Adrenal gland (tissue), 12 donors: Measurements from ENCODE around the gene FHOD3. TPM values are rescaled to one million over a fixed set of nuclear protein-coding genes. Genes with fewer than 3 reads are reported as not detected.

ENCODE experiments used
- DNase-seq, 7 donors: peaks; one replicate each; pipeline ENCODE4 v3.0.0-alpha.2; 2019 to 2020
- H3K27ac ChIP-seq, 5 donors: fragments of 200-600 bp; sonication (generic) in 4 of 5; 1 replicate in 3 of 5; 2 replicates in 2 of 5; pipeline versions ENCODE4 v1.5.1 to v1.8.0; 2016 to 2020; ENCODE audit warnings: mild to moderate bottlenecking in 1 of 5
- H3K27me3 ChIP-seq: fragments of 200-600 bp; 2 replicates; pipeline ENCODE4 v1.8.0; 2021
- H3K36me3 ChIP-seq, 2 donors: fragments of 200-600 bp; replicated peaks in 1 of 2; 1 replicate in 1 of 2; 2 replicates in 1 of 2; pipeline versions ENCODE4 v1.5.1 to v1.8.0; 2018 to 2022
- H3K4me1 ChIP-seq, 2 donors: fragments of 200-600 bp; replicated peaks in 1 of 2; 1 replicate in 1 of 2; 2 replicates in 1 of 2; pipeline versions ENCODE4 v1.5.1 to v1.8.0; 2018 to 2021
- H3K4me3 ChIP-seq, 4 donors: fragments of 200-600 bp; sonication (generic) in 3 of 4; one replicate each; pipeline ENCODE4 v1.5.1; 2016 to 2018
- H3K9me3 ChIP-seq, 3 donors: fragments of 200-600 bp; sonication (generic) in 1 of 3; replicated peaks in 1 of 3; 1 replicate in 2 of 3; 2 replicates in 1 of 3; pipeline versions ENCODE4 v1.5.1 to v1.8.0; 2016 to 2021
- POLR2A ChIP-seq, 2 donors: fragments of 450-650 bp; IDR thresholded peaks; one replicate each; pipeline ENCODE4 v1.6.1; 2017; ENCODE audit warnings: antibody characterized with exemption in 2 of 2, mild to moderate bottlenecking in 2 of 2, moderate library complexity in 1 of 2
- WGBS, 4 donors: extraction: QIAGEN DNeasy Blood & Tissue Kit in 2 of 4; methylation state at CpG; one replicate each; pipeline versions ENCODE4 v1.1.5 to v1.1.7; 2013 to 2017; 5-methylcytosine and 5-hydroxymethylcytosine counted together
- intact Hi-C, 2 donors: fragments of 100-400 bp; cut with DNase I; formaldehyde crosslinking; loops; one replicate each; pipeline versions ENCODE4 v1.14.1 to v1.15.0; 2022 to 2023
- polyA plus RNA-seq, 3 donors: library from polyadenylated mRNA; stranded (reverse); fragments of 200-250 nt in 2 of 3; fragments of 350-450 nt in 1 of 3; fragmentation: Illumina TruSeq in 1 of 3; extraction: RNeasy Lipid Tissue Mini Kit (QIAGEN cat#74804) in 1 of 3; gene quantifications; one replicate each; pipeline ENCODE4 v1.2.3, GENCODE V29; 2013 to 2014
- total RNA-seq, 9 donors: library from RNA; depleted of rRNA in 4 of 9; stranded (reverse); fragments of >200 nt in 4 of 9; fragments of 120-200 nt in 1 of 9; fragmentation: NEBNext Ultra II Directional in 1 of 9; extraction: Animal tissue kit (Norgen Biotek cat#: 25700) in 1 of 9; gene quantifications; one replicate each; pipeline versions ENCODE4 v1.1.0 to v1.2.4, GENCODE V29; 2013 to 2023
- TF ChIP-seq, protein P1 (sequence below), 6 experiments: fragments of 450-650 bp in 4 of 6; fragments of 200-600 bp in 2 of 6; sonication (generic) in 1 of 6; IDR thresholded peaks; 1 replicate in 5 of 6; 2 replicates in 1 of 6; pipeline versions ENCODE4 v1.5.1 to v1.8.0; 2016 to 2021; ENCODE audit warnings: antibody characterized with exemption in 6 of 6, mild to moderate bottlenecking in 2 of 6, moderate library complexity in 1 of 6
- donor health status: healthy with polysubstance abuse.
- donor health status: Bipolar disorder and iron deficiency.
- donor health status: DM: yes; HTN: yes; CAD: no.
- donor health status: DM: no; HTN: no; CAD: no.
- donor health status: DM: no; HTN: no; CAD: no.
- donor health status: DM: yes; HTN: yes; CAD: no.

FHOD3 gene
- total and polyA plus RNA-seq, 12 donors, result 17.5 to 87.9 (median 48.5) TPM

DNA sequence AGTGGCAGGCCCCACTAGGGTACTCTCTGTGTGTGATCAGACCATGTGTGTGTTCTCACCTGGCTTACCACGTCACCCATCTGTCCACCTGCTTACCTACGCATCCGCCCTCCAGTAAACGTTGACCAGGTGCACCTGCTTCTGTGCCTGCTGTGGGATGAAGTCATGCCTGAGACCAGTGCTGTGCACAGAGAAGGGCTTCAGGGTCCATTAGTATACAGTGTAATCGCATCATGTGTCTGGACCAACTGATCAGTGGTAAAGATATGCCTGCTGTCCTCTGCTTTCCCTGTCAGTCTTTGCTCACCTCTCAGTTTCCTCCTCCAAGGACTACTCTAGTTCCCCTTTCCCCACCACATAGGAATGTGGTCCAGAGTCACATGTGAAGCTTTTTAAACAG, 109.3 kb downstream of the FHOD3 start:
- H3K9me3 ChIP-seq, result no peaks in the 10 kb centered on the region
- H3K36me3 ChIP-seq, result no peaks in the 10 kb centered on the region
- H3K4me1 ChIP-seq, result no peaks in the 10 kb centered on the region
- no peak overlapping the region for H3K4me3 ChIP-seq
- TF ChIP-seq POLR2A (IDR thresholded peaks at IDR 0.05), result no peak
- TF ChIP-seq, protein P1, sequence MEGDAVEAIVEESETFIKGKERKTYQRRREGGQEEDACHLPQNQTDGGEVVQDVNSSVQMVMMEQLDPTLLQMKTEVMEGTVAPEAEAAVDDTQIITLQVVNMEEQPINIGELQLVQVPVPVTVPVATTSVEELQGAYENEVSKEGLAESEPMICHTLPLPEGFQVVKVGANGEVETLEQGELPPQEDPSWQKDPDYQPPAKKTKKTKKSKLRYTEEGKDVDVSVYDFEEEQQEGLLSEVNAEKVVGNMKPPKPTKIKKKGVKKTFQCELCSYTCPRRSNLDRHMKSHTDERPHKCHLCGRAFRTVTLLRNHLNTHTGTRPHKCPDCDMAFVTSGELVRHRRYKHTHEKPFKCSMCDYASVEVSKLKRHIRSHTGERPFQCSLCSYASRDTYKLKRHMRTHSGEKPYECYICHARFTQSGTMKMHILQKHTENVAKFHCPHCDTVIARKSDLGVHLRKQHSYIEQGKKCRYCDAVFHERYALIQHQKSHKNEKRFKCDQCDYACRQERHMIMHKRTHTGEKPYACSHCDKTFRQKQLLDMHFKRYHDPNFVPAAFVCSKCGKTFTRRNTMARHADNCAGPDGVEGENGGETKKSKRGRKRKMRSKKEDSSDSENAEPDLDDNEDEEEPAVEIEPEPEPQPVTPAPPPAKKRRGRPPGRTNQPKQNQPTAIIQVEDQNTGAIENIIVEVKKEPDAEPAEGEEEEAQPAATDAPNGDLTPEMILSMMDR (IDR thresholded peaks at IDR 0.05), result no peak
- no peaks in the 10 kb centered on the region for H3K27me3 ChIP-seq
- WGBS, 4 donors, result 64 to 92% (median 77%) methylated on average over 5 of the region's 5 CpGs
- no peak for DNase-seq
- intact Hi-C loops, result no loop called here
- H3K27ac ChIP-seq, result no peak overlapping the region

DNA sequence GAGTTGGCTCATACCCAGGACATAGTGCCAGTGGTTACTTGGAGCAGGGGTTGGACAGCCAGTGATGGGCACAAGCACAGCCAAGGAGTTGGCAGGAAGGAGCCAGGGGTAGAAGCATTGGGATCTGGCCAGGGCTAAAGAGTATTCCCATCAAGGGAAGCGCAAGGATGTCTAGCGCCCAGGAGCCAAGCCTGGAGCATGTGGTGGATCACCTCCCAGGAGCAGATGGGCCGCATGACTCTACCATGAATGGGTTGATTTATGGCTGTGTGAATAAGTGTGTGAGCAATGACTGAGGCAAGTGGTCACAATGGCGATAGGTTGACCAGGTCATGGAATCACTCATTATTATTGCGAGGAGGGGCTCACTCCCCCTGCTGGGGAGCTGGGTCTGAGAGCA, 111.1 kb downstream of the FHOD3 start:
- no peaks in the 10 kb centered on the region for H3K4me1 ChIP-seq
- 90 to 97% (median 94%) methylated on average over 5 of the region's 5 CpGs for WGBS, 4 donors
- no peak for DNase-seq
- no peak overlapping the region for H3K27ac ChIP-seq
- no peak overlapping the region for H3K4me3 ChIP-seq
- H3K27me3 ChIP-seq, result no peaks in the 10 kb centered on the region
- no peaks in the 10 kb centered on the region for H3K36me3 ChIP-seq
- TF ChIP-seq POLR2A (IDR thresholded peaks at IDR 0.05), result no peak
- TF ChIP-seq, protein P1 (IDR thresholded peaks at IDR 0.05), result no peak
- intact Hi-C loops, result no loop called here
- H3K9me3 ChIP-seq, result no peaks in the 10 kb centered on the region

DNA sequence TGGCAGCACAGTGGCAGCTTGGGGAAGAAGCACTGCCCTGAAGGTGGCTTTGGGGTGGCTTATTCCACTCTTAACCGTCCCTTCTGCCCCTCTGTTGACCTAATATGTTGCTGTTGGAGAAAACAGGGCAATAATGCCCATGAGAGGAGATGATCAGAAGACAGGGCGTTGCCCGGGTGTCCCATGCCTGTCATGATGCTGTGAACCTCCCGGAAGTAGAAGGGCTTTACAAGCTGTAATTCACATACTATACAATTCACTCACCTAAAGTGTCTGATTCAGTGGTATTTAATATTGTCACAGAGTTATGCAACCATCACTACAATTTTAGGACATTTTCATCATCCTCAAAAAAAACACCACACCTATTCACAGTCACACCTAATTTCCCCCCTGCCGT, 112.3 kb downstream of the FHOD3 start:
- no peak for DNase-seq
- Histone ChIP-seq H3K27ac (no peak overlapping the region), H3K27me3 (no peaks in the 10 kb centered on the region), H3K4me3 (no peak overlapping the region), H3K9me3 (no peaks in the 10 kb centered on the region), H3K4me1 (no peaks in the 10 kb centered on the region), H3K36me3 (no peaks in the 10 kb centered on the region)
- TF ChIP-seq, protein P1 (IDR thresholded peaks at IDR 0.05), result no peak
- no peak for TF ChIP-seq POLR2A (IDR thresholded peaks at IDR 0.05)
- intact Hi-C loops, result no loop called here
- 90 to 97% (median 95%) methylated on average over 4 to 5 of the region's 5 CpGs for WGBS, 4 donors

DNA sequence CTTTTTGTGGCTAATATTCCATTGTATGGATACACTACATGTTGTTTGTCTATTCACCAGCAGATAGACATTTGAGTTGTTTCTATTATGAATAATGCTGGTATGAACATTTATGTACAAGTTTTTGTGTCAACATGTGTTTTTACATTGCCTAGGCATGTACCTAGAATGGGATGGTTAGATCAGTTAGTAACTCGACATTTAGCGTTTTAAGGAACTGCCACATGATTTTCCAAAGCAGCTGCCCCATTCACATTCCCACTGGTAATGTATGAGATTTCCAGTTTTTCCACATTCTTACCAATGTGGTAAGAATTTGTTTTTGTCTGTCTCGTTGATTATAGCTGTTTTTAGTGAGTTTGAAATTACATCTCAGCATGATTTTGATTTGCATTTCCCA, 112.8 kb downstream of the FHOD3 start:
- Histone ChIP-seq H3K9me3 (no peaks in the 10 kb centered on the region), H3K27me3 (no peaks in the 10 kb centered on the region), H3K27ac (no peak overlapping the region), H3K4me3 (no peak overlapping the region), H3K36me3 (no peaks in the 10 kb centered on the region), H3K4me1 (peaks cover 0 to 2% of the 10 kb centered on the region in 2 donors)
- intact Hi-C loops, result no loop called here
- no peak for DNase-seq
- 91 to 96% (median 92%) methylated on average over 3 of the region's 3 CpGs for WGBS, 4 donors
- TF ChIP-seq, protein P1 (IDR thresholded peaks at IDR 0.05), result no peak
- no peak for TF ChIP-seq POLR2A (IDR thresholded peaks at IDR 0.05)
